B cell (primary cell): ENCODE results near the gene RIMKLB. TPM values are rescaled to one million over a fixed set of nuclear protein-coding genes. Genes with fewer than 3 reads are reported as not detected.

Experiments
- ATAC-seq: fragments of 200-7000 bp; cut with Tn5 transposase; one replicate; pipeline ENCODE4 v1.10.0; 2021; ENCODE audit warnings: low read depth, mild to moderate bottlenecking, moderate number of reproducible peaks, moderate library complexity
- CTCF ChIA-PET: fragments of 350-600 bp; sonication (Branson Sonifier 250); formaldehyde crosslinking; loops from one replicate; lab custom pipeline; 2021; ENCODE audit warnings: antibody characterized with exemption, inconsistent platforms; lab: Charles Lee
- POLR2A ChIA-PET: fragments of 350-600 bp; sonication (Branson Sonifier 250); formaldehyde crosslinking; loops from one replicate; lab custom pipeline; 2021; ENCODE audit warnings: antibody characterized with exemption; lab: Charles Lee
- DNase-seq: peaks from one replicate; pipeline ENCODE4 v3.0.0; 2013
- H2AFZ ChIP-seq: 2 replicates; pipeline ENCODE4 v1.6.1; 2012; ENCODE audit warnings: mild to moderate bottlenecking, low read depth, low read length; ENCODE audit not compliant: insufficient read depth, poor library complexity, severe bottlenecking
- H3K27ac ChIP-seq, 2 donors: 1 replicate in 1 of 2; 2 replicates in 1 of 2; pipeline ENCODE4 v1.5.1; 2012 to 2013; ENCODE audit warnings: low read length in 2 of 2, mild to moderate bottlenecking in 2 of 2, moderate library complexity in 1 of 2
- H3K27me3 ChIP-seq, 4 experiments: fragments of 200-600 bp in 1 of 4; sonication (generic) in 1 of 4; replicated peaks in 1 of 4; 1 replicate in 2 of 4; 2 replicates in 2 of 4; pipeline versions ENCODE4 v1.6.1 to v1.7.0; 2013 to 2016; ENCODE audit warnings: low read length in 3 of 4, mild to moderate bottlenecking in 2 of 4, mixed read lengths in 1 of 4, moderate library complexity in 1 of 4; ENCODE audit not compliant: insufficient read depth in 4 of 4, control insufficient read depth in 3 of 4; ENCODE audit errors: control extremely low read depth in 1 of 4
- H3K36me3 ChIP-seq, 2 experiments: replicated peaks in 1 of 2; 1 replicate in 1 of 2; 2 replicates in 1 of 2; pipeline versions ENCODE4 v1.6.1 to v1.7.1; 2013; ENCODE audit warnings: low read length in 1 of 2; ENCODE audit not compliant: insufficient read depth in 2 of 2, control insufficient read depth in 1 of 2; ENCODE audit errors: control extremely low read depth in 1 of 2, extremely low read depth in 1 of 2
- H3K4me1 ChIP-seq, 2 donors: fragments of 200-600 bp in 1 of 2; sonication (generic) in 1 of 2; 1 replicate in 1 of 2; 2 replicates in 1 of 2; pipeline versions ENCODE4 v1.5.1 to v1.6.1; 2013 to 2017; ENCODE audit warnings: low read length in 2 of 2; ENCODE audit not compliant: control insufficient read depth in 2 of 2, insufficient read depth in 2 of 2
- H3K4me2 ChIP-seq: replicated peaks from 2 replicates; pipeline ENCODE3; 2012; ENCODE audit warnings: mild to moderate bottlenecking, low read depth, low read length; ENCODE audit not compliant: poor library complexity, severe bottlenecking
- H3K4me3 ChIP-seq, 5 experiments: fragments of 200-600 bp in 1 of 5; sonication (generic) in 1 of 5; 1 replicate in 3 of 5; 2 replicates in 2 of 5; pipeline versions ENCODE4 v1.5.1 to v1.7.0; 2011 to 2016; ENCODE audit warnings: low read length in 4 of 5, mild to moderate bottlenecking in 4 of 5, low read depth in 2 of 5, control low read depth in 1 of 5, moderate library complexity in 1 of 5; ENCODE audit not compliant: insufficient read depth in 1 of 5; ENCODE audit errors: control extremely low read depth in 1 of 5, extremely low read depth in 1 of 5
- H3K79me2 ChIP-seq: fragments of 200-600 bp; sonication (generic); one replicate; pipeline ENCODE4 v1.6.0; 2016; ENCODE audit warnings: low read length; ENCODE audit not compliant: control insufficient read depth, insufficient read depth
- H3K9ac ChIP-seq: fragments of 200-600 bp; sonication (generic); 2 replicates; pipeline ENCODE4 v1.6.1; 2017; ENCODE audit warnings: mild to moderate bottlenecking, low read length, moderate library complexity
- H3K9me3 ChIP-seq, 3 donors: one replicate each; pipeline versions ENCODE4 v1.6.1 to v1.7.1; 2013; ENCODE audit warnings: low read length in 2 of 3; ENCODE audit not compliant: control insufficient read depth in 2 of 3, insufficient read depth in 1 of 3; ENCODE audit errors: control extremely low read depth in 1 of 3
- H4K20me1 ChIP-seq: 2 replicates; pipeline ENCODE4 v1.6.0; 2012; ENCODE audit warnings: mild to moderate bottlenecking, low read length; ENCODE audit not compliant: insufficient read depth, control insufficient read depth, poor library complexity, severe bottlenecking
- H3K27ac Mint-ChIP-seq: one replicate; pipeline ENCODE4 v1.8.0; 2021; ENCODE audit warnings: mixed read lengths
- H3K27me3 Mint-ChIP-seq: one replicate; pipeline ENCODE4 v1.8.0; 2021; ENCODE audit warnings: mixed read lengths
- H3K4me1 Mint-ChIP-seq: one replicate; pipeline ENCODE4 v1.8.0; 2021; ENCODE audit warnings: mixed read lengths
- H3K4me3 Mint-ChIP-seq: one replicate; pipeline ENCODE4 v1.8.0; 2021; ENCODE audit warnings: mixed read lengths
- H3K9me3 Mint-ChIP-seq: one replicate; pipeline ENCODE4 v1.8.0; 2022; ENCODE audit warnings: mixed read lengths; ENCODE audit not compliant: insufficient read depth
- CTCF ChIP-seq: fragments of 200-600 bp; IDR thresholded peaks from one replicate; pipeline ENCODE4 v1.8.0; 2022; ENCODE audit warnings: antibody characterized with exemption, mild to moderate bottlenecking
- EZH2 ChIP-seq: IDR thresholded peaks from 2 replicates; pipeline ENCODE4 v1.6.1; 2012; ENCODE audit warnings: borderline replicate concordance, low read depth, mild to moderate bottlenecking, moderate library complexity, low read length; ENCODE audit not compliant: insufficient read depth, poor library complexity, severe bottlenecking
- WGBS: methylation state at CpG from one replicate; pipeline ENCODE4 v1.1.5; 2013; ENCODE audit warnings: missing lambda C conversion rate; ENCODE audit not compliant: insufficient coverage; 5-methylcytosine and 5-hydroxymethylcytosine counted together
- intact Hi-C: fragments of 100-400 bp; cut with micrococcal nuclease; formaldehyde crosslinking; loops from one replicate; pipeline ENCODE4 v1.10.0; 2022
- polyA plus RNA-seq: library from polyadenylated mRNA; depleted of rRNA; stranded (reverse); fragments of >200 nt; gene quantifications from 2 replicates; pipeline ENCODE4 v1.2.3, GENCODE V29; 2012
- total RNA-seq, 2 donors: library from RNA; stranded (reverse); fragments of 120-200 nt in 1 of 2; gene quantifications; 1 replicate in 1 of 2; 2 replicates in 1 of 2; pipeline versions ENCODE4 v1.2.3 to v1.2.4, GENCODE V29; 2013 to 2022

The RIMKLB gene
- total and polyA plus RNA-seq, 2 donors (not counting 1 experiment from before 2014, with no cell fraction given) = 27.8 to 54.2 TPM

- TF ChIP-seq EZH2 = no peak
- no peak for TF ChIP-seq CTCF
- no peaks in the 10 kb centered on the region for H3K36me3 ChIP-seq
- peak; percentile 24 for ATAC-seq
- H2AFZ ChIP-seq = no peak overlapping the region
- intact Hi-C loops = no loop called here
- H3K27me3 ChIP-seq = no peaks in the 10 kb centered on the region
- no peak overlapping the region for H3K4me3 ChIP-seq
- DNase-seq = peak; percentile 28
- no peak overlapping the region for H3K27ac ChIP-seq
- ChIA-PET CTCF (interaction anchor here (1.1 kb wide), 1 partner anchor 14 kb away, joined by 3 read pairs; no protein-coding TSS in a partner anchor), POLR2A (no interaction called here)
- Mint-ChIP-seq H3K27ac (no peak overlapping the region), H3K4me1 (peaks cover 12% of the 10 kb centered on the region), H3K4me3 (no peak overlapping the region), H3K9me3 (peaks cover 1% of the 10 kb centered on the region), H3K27me3 (no peaks in the 10 kb centered on the region)
- no peak overlapping the region for H3K4me2 ChIP-seq
- WGBS = no CpG with 5 or more reads among the region's 2 CpGs
- H3K9me3 ChIP-seq = peaks cover 0 to 7% (median 0%) of the 10 kb centered on the region in 3 donors
- H4K20me1 ChIP-seq = no peaks in the 10 kb centered on the region
- H3K79me2 ChIP-seq = no peaks in the 10 kb centered on the region
- no peak overlapping the region for H3K9ac ChIP-seq
- H3K4me1 ChIP-seq = peaks cover 6 to 11% of the 10 kb centered on the region in 2 donors
Observed at GRCh38 chr12:8667270-8667669, 30.5 kb upstream of the RIMKLB start.

GRCh38 chr12:8668441-8668840 lies 29.4 kb upstream of the RIMKLB start:
- no peak overlapping the region for H3K4me2 ChIP-seq
- no peaks in the 10 kb centered on the region for H3K79me2 ChIP-seq
- peaks cover 3% of the 10 kb centered on the region for H3K9me3 Mint-ChIP-seq
- no peak overlapping the region for H3K4me3 ChIP-seq
- no peaks in the 10 kb centered on the region for H4K20me1 ChIP-seq
- H3K4me1 ChIP-seq = peaks cover 6 to 11% of the 10 kb centered on the region in 2 donors
- H3K4me1 Mint-ChIP-seq = peaks cover 12% of the 10 kb centered on the region
- TF ChIP-seq EZH2 (no peak), CTCF (no peak)
- H3K9me3 ChIP-seq = peaks cover 0 to 7% (median 0%) of the 10 kb centered on the region in 3 donors
- H2AFZ ChIP-seq = no peak overlapping the region
- H3K36me3 ChIP-seq = no peaks in the 10 kb centered on the region
- intact Hi-C loops = no loop called here
- H3K4me3 Mint-ChIP-seq = no peak overlapping the region
- H3K27ac Mint-ChIP-seq = no peak overlapping the region
- ChIA-PET POLR2A (no interaction called here), CTCF (interaction anchor here (0.5 to 3.3 kb wide), 3 partner anchors 13 to 1436 kb away, joined by 3 to 11 read pairs (median 4); no protein-coding TSS in a partner anchor)
- ATAC-seq (no peak), DNase-seq (no peak)
- no peak overlapping the region for H3K9ac ChIP-seq
- WGBS = 90% methylated on average over 1 of the region's 2 CpGs
- no peak overlapping the region for H3K27ac ChIP-seq
- H3K27me3 Mint-ChIP-seq = no peaks in the 10 kb centered on the region
- H3K27me3 ChIP-seq = no peaks in the 10 kb centered on the region
